K562 (cell line): ENCODE results near the gene CREG1.

Experiments
- CEBPB ChIP-seq: fragments of 450-650 bp; IDR thresholded peaks from 2 replicates; pipeline ENCODE4 v1.6.1; 2016; ENCODE audit warnings: missing genetic modification characterization, missing compliant biosample characterization
- ETV6 ChIP-seq, 3 experiments: fragments of 150-350 bp in 1 of 3; sonication (generic) in 1 of 3; formaldehyde crosslinking in 1 of 3; IDR thresholded peaks; 2 replicates each; pipeline versions ENCODE4 v1.6.1 to v1.8.0; 2014 to 2022; ENCODE audit warnings: borderline replicate concordance in 2 of 3, low read depth in 2 of 3, antibody characterized with exemption in 1 of 3, low read length in 1 of 3, mild to moderate bottlenecking in 1 of 3, missing genetic modification reagents in 1 of 3
- EZH2 ChIP-seq: IDR thresholded peaks from 2 replicates; pipeline ENCODE4 v1.6.1; 2012; ENCODE audit warnings: low read depth, mild to moderate bottlenecking, inconsistent platforms, low read length, borderline replicate concordance
- MCM2 ChIP-seq: fragments of 450-650 bp; IDR thresholded peaks from 2 replicates; pipeline ENCODE4 v1.6.1; 2017; ENCODE audit warnings: low read depth, mild to moderate bottlenecking
- MEIS2 ChIP-seq: fragments of 450-650 bp; IDR thresholded peaks from 2 replicates; pipeline ENCODE4 v1.6.1; 2014; ENCODE audit warnings: mild to moderate bottlenecking; ENCODE audit not compliant: partially characterized antibody
- U2AF1 ChIP-seq: fragments of 200-400 bp; formaldehyde crosslinking; optimal IDR thresholded peaks from 2 replicates; pipeline ENCODE3; 2017; ENCODE audit warnings: mild to moderate bottlenecking, low read depth, low read length, moderate library complexity
- ZFP30 ChIP-seq: fragments of 250-450 bp; sonication (Bioruptor Pico); IDR thresholded peaks from 2 replicates; pipeline ENCODE4 v1.8.0; 2022; ENCODE audit warnings: moderate library complexity, mild to moderate bottlenecking, inconsistent platforms, borderline replicate concordance
- TF ChIP-seq, protein P1 (sequence below): sonication (generic); formaldehyde crosslinking; IDR thresholded peaks from 2 replicates; pipeline ENCODE4 v1.4.0; 2020; ENCODE audit warnings: mild to moderate bottlenecking, missing genetic modification reagents
- TF ChIP-seq, protein P2 (sequence below), 3 experiments: IDR thresholded peaks in 2 of 3; conservative IDR thresholded peaks in 1 of 3; 2 replicates each; pipeline ENCODE4 v1.5.1; 2011 to 2012; ENCODE audit warnings: low read length in 3 of 3, mild to moderate bottlenecking in 3 of 3, control low read depth in 2 of 3, improper control_type of control experiment in 1 of 3, inconsistent platforms in 1 of 3, low read depth in 1 of 3, mixed read lengths in 1 of 3, moderate library complexity in 1 of 3; ENCODE audit not compliant: insufficient read depth in 2 of 3

DNA sequence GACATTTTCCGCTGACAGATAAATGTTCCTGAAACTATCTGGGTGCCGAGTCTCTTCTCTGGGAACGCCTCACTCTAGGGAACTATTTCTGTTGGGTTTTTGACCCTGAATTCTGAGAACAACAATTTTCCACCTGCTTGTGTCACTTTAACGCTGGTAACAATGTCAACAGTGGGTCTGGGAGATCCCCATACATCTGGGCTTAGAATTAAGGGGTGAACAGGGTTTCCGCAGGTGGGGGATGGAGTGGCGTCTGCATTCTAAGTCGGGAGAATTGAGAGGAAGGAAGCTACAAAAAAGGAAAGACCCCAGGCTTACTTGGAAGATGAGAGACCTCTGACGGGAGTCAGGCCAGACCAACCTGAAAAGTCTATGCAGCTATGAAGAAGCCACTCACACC is 44.0 kb downstream of the CREG1 start:
- TF ChIP-seq MCM2 = no peak
- TF ChIP-seq, protein P1, sequence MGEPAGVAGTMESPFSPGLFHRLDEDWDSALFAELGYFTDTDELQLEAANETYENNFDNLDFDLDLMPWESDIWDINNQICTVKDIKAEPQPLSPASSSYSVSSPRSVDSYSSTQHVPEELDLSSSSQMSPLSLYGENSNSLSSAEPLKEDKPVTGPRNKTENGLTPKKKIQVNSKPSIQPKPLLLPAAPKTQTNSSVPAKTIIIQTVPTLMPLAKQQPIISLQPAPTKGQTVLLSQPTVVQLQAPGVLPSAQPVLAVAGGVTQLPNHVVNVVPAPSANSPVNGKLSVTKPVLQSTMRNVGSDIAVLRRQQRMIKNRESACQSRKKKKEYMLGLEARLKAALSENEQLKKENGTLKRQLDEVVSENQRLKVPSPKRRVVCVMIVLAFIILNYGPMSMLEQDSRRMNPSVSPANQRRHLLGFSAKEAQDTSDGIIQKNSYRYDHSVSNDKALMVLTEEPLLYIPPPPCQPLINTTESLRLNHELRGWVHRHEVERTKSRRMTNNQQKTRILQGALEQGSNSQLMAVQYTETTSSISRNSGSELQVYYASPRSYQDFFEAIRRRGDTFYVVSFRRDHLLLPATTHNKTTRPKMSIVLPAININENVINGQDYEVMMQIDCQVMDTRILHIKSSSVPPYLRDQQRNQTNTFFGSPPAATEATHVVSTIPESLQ (CRISPR knock-in tag) = no peak
- TF ChIP-seq MEIS2 = no peak
- TF ChIP-seq ETV6 (IDR thresholded peaks at IDR 0.05; ENCODE audit: borderline replicate concordance in 1 of 2, low read depth in 2 of 2, low read length in 1 of 2) = no peak
- TF ChIP-seq ETV6 (CRISPR knock-in tag; IDR thresholded peaks at IDR 0.05; ENCODE audit: borderline replicate concordance) = no peak
- TF ChIP-seq, protein P2, sequence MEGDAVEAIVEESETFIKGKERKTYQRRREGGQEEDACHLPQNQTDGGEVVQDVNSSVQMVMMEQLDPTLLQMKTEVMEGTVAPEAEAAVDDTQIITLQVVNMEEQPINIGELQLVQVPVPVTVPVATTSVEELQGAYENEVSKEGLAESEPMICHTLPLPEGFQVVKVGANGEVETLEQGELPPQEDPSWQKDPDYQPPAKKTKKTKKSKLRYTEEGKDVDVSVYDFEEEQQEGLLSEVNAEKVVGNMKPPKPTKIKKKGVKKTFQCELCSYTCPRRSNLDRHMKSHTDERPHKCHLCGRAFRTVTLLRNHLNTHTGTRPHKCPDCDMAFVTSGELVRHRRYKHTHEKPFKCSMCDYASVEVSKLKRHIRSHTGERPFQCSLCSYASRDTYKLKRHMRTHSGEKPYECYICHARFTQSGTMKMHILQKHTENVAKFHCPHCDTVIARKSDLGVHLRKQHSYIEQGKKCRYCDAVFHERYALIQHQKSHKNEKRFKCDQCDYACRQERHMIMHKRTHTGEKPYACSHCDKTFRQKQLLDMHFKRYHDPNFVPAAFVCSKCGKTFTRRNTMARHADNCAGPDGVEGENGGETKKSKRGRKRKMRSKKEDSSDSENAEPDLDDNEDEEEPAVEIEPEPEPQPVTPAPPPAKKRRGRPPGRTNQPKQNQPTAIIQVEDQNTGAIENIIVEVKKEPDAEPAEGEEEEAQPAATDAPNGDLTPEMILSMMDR (IDR thresholded peaks at IDR 0.05 in 2 of 3, conservative IDR thresholded peaks at IDR 0.05 in 1 of 3; ENCODE audit: insufficient read depth in 2 of 3, low read depth in 1 of 3, low read length in 3 of 3) = no peak
- TF ChIP-seq U2AF1 = no peak
- no peak for TF ChIP-seq ZFP30 (CRISPR knock-in tag)
- TF ChIP-seq EZH2 = no peak
- no peak for TF ChIP-seq CEBPB (tag)
